RPMI7951 (cell line): Measurements from ENCODE around the gene RETNLB. TPM values are rescaled to one million over a fixed set of nuclear protein-coding genes. Genes with fewer than 3 reads are reported as not detected.

Source experiments
- DNase-seq: peaks from one replicate; pipeline ENCODE4 v3.0.0-alpha.2; 2012; ENCODE audit warnings: low read depth
- total RNA-seq: library from RNA; depleted of rRNA; stranded (reverse); fragments of >200 nt; shearing (Covaris generic); gene quantifications from 2 replicates; pipeline ENCODE4 v1.2.3, GENCODE V29; 2014; rRNA removed

Gene RETNLB, protein sequence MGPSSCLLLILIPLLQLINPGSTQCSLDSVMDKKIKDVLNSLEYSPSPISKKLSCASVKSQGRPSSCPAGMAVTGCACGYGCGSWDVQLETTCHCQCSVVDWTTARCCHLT
- not detected in 2 replicates for total RNA-seq

DNA sequence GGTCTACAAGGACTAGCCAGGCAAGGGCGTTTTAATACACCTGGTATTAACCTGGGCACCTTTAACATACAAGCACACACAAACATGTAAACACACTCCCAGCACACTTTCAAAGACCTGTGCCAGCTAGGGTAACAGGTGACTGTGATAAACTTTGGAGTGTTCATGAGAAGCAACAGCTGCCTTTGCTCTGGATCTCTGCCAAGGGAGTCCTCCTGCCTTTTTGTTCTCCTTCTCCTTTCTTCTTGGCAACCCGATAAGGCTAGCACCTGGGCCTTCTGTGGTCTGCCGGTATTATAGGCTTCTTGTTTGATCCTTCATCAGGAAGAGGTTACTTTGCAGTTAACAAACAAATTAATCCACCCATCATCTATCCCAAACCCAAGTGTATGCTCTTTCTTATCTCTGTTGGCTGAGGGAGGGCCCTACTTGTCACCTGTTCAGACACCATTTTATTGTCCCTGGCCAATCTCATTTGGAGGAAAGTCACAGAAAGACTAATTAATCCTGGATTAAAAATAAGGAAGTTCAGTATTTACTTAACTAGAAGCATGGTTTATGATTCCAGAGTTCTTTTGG lies at the start of gene RETNLB:
TSS of gene RETNLB (minus strand) at position 7 of the 579 bp plus-strand sequence. CDS start 225 bp downstream, outside the sequence.
- DNase-seq, result no peak

DNA sequence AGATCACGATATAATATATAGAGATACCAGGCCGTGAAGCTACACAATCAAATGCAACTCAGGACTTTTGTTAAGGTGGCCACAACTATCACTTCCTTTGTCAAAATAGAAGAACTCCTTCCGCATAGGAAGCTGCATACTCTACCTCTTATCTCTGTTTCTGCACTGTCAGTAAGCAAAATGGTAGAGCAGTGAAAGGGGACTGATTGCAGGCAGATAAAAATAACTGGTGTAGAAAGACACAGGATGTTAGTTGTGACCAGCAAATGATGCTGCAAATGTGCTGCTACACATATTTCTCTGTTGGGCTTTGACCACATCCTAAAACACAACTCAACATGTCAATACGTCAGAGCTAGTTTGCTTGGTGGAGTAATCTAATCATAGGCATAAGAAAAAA lies 49.1 kb upstream of the RETNLB start:
- DNase-seq, result no peak

DNA sequence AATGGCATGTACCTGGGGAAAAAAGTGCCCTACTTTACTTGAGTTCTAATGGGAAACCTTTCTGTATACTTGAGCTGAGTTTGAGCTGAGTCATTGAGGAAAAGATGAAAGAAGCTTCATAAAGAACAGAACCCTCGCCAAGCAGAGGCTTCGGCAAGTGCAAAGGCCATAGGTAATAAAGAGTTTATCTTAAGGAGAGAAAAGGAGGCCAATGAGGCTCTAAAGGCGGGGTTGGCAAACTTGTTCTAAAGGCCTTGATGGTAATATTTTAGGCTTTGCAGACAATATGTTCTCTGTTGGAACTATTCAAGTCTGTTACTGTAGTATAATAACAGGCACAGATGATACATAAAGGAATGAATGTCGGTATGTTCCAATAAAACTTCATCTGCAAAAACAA lies 47.8 kb upstream of the RETNLB start:
- no peak for DNase-seq

DNA sequence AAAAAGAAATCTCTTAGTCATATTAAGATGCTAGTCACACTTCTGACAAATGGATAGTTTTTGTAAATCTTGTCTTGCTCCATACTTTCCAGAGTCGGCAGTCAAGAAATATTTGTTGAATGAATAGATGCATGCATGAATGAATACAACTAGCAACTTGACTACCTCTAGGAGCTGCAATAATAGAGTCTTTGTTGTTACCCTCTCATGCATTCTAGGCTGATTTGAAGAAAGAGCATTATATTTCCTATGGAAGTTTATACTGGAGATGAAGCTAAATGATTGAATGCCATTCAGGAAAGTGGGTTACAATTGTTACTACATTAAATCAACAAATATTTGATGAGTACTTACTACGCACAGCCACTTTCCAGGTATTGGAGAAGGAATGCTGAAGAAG lies 47.2 kb upstream of the RETNLB start:
- no peak for DNase-seq

DNA sequence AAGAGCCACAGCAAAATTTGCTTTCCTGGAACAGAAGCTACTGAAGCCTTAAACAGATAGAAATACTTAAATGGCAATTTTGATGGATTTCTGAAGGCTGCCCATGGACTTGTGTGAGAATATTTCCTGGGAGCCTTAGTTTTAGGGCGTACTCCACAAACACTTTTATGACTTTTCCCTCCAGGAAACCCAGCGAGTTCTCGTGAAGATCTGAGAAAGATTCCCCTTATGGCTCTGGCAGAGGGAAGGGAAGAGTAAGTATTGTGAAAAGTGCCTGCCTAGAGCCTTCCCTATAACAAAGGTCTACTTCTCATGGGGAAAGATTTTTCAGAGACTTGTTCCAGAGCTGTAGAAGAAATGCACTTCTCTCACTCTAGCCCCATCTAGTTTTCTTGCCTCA lies 34.3 kb upstream of the RETNLB start:
- DNase-seq, result no peak

DNA sequence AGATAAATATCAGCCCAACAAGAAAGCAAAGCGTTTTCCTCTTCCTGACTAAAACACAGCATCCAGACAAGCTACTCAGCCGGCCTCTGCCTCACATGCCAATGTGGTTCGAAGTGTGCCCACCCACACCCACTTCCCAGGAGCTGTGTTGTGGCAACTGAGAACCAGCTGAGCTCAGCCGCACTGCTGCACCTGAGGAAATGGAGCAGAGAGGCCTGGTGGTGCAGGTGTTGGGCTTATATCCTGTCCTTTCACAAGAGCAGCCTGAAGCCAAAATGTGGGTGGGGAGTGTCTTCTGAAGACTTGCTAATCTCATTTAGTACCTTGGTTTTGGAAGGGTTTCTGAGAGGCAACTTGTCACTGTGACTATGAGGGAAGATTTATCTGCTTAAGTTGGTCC lies 23.0 kb upstream of the RETNLB start:
- no peak for DNase-seq

DNA sequence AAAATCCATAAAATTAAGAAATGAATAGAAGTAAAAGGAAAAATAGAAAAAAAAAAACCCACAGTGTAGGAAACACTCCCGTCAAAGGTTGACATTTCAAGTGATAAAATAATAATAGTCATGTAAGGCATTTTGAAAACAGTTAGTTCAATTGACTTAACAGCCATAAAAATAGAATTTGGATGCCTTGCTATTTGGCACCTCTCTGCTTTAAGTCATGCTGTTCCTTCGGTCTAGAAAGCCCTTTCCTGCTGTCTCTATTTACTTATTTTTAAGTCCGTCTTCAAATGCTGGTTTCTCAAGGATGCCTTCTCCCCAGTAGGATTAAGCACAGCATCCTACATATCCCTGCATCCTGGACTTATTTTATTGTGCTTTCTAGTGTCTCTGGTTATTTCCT lies 22.3 kb upstream of the RETNLB start:
- no peak for DNase-seq

DNA sequence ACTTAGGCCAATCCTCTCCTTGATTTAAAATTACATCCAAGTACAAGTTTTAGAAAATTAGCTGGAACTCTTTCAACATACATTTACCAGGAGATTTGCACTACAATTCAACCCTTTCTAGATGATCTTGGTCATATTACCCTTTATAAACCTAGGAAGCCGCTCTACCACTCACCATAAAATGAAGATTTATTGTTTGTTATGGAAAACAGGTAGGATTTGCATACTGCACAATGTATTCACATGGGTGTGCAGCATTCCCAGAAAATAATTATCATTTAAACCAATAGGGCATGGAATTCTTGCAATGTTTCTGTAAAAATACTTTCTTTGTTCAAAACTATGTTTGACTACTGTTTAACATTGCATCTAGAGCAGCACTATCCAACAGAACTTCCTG lies 18.4 kb upstream of the RETNLB start:
- DNase-seq, result no peak

DNA sequence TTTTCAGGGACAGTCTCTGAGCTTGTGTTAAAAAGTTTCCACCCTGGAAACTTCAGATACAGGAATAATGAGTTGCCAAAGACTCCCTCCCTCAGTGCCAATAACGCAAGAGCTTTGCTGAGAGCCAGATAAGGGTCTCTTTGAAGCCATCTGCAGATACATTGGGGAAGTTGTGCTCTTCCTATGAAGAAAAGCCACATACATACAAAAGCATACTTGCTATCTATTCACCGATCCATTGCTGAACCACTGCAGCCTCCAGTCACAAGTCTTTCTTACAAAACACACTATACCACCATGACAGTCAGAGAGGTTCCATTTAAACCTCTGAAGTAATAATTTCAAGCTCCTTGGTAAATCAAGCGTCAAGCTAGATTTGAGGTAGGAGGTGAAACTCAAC lies 10.0 kb upstream of the RETNLB start:
- no peak for DNase-seq

DNA sequence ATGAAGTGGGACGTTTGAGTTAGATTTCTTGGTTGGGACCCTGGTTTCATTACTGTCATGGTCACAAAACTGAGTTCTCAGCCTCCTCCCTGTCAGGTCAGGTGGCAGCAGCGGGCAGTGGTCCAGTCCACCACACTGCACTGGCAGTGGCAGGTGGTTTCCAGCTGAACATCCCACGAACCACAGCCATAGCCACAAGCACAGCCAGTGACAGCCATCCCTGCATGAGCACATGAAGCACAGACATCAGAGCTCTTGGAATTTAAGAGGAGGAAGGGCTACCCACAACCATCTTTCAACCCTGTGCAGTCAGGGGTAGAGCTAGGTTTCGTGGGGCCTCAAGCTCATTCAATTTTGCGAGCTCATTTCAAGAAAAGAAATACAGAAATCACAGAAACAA lies 1.5 kb downstream of the RETNLB start:
- DNase-seq, result no peak

DNA sequence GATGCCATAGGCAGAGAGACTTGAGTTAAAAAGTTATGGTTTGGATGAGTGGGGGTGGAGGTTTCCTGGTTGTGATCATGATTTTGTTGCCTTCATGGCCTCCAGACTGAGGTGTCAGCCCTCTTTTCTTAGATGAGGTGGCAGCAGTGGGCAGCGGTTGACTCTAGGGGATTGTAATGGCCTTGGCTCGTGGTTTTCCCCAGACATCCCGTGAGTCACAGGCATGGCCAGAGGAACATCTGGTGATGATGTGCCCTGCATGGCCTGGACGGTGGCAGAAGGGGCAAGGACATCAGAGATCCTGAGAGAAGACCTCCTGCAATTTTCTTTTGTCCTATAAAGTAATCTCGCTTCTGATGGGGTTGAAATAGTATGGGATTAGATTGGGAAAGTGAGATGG lies 12.4 kb downstream of the RETNLB start:
- DNase-seq, result peak; percentile 11

DNA sequence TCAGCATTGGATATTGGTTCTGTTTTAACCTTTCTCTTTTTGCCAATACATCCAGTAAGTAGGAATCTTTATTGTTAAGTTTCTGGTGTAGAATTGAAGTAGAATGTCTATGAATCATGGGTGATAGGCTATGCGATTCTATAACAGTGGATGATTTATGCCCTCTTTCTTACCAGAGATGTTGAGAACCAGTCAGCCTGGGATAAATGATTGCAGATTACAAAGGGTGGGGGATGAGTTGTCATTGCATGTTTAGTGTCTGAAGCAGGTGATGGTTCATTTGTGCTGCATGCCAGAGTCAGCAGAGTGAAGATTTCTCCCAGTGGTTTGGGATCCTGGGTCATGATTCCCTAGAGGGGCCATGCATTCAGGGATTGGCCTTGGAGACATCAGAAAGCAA lies 14.3 kb downstream of the RETNLB start:
- DNase-seq, result no peak

DNA sequence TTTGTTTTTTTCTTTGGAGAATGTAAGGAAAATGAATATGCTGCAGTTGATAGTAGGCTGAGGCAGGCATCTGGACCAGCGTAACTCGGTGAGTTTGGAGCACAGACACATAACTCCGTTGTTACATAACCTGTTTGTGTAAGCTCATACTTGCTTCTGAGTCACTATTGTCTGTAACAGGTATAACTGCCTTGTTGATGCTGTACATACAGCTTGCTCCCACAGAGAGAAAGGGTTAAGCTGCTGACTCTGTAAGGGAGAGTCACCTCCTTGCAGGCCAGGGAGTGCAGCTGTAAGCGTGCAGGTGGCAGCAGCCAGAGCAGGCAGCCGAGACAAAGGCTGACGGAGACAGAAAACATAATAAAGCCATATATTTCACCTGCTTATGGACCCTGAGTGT lies 20.4 kb downstream of the RETNLB start:
- no peak for DNase-seq

DNA sequence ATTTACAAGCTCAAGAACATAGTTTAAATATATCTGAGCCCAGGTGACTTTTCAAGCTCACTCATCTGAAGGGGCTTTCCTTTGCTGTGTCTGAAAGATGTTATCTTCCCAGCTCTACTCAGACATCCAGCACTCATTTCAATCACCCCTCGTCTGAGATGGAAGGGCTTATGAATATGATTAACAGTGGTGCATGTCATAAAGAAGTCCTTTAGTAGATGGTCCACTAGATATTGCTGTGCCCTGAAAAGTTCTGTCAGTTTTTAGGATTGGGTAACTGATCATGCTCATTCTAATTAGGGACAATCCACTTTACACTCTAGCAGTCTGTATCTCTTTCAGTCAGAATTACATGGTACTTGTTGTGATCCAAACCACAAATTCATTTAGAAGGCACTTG lies 28.3 kb downstream of the RETNLB start:
- no peak for DNase-seq

DNA sequence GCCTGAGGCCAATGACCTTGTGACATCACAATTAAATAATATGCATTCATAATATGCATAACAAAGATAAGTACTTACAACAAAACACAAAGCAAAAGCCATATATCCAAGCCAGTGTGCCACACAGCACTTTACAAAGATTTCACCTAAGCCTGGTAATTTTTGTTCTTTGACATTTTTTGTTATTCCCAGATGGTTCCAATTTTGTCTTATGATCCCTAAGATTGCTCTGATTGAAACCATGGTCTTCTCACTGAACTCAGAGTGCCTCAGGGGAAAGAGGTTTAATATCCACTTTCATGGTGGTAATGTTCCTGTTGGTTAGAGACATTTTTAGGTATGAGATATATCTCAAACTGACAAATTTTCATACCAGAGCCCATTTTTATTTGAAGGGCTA lies 29.1 kb downstream of the RETNLB start:
- no peak for DNase-seq

DNA sequence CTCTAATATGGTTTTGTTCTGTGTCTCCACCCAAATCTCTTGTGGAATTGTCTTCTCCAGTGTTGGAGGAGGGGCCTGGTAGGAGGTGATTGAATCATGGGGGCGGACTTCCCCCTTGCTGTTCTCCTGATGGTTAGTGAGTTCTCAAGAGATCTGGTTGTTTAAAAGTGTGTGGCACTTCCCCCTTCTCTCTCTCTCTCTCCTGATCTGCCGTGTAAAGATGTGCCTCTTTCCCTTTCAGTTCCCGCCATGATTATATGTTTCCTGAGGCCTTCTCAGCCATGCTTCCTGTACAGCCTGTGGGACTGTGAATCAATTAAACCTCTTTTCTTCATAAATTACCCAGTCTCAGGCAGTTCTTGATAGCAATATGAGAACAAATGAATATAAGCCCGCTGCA lies 33.1 kb downstream of the RETNLB start:
- DNase-seq, result no peak

DNA sequence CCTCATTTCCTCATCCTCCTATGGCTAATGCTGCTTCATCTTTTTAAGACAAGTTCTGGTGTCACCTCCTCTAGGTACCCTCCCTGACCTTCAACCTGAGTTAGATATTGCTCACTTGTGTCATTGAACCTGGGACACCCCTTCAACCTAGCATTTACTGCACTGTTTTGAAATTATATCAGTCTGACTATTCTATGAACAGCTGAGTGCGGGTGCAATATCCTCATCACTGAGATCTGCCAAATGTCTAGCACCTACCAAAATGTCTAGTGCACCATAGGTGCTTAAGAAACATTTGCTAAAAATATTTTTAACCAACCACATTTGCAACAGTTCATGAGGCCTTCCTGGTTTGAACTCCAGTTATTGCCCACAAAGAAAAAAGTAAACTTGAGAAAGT lies 34.5 kb downstream of the RETNLB start:
- DNase-seq, result no peak

DNA sequence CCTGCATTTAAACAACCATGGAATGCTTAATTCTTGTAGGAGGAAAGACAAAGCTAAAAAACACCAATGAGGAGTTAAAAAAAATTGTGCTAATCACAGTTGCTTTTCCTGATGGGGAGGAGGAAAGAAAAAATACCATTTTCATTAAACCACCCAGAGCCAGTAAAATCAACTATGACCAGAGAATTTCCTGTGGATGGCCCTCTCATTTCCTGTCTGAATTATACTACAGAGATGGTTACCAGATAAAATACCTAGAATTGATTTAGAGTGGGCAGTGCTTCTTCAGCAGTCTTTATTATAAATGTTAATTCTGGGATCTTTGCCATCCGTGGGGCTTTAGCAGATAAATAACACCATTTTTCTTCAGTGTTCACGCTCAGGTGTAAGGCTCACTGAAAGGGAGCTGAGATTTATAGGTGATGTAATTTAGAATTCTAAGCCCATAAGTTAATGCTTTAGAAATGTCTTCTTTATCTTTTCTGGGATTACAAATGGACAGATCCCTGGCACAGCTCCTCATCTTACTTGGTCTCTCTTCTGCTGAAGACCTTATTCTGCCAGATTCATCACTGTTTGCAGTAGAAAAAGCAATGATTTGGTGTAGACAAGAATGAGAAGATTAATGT lies 37.9 kb downstream of the RETNLB start:
- DNase-seq, result no peak

DNA sequence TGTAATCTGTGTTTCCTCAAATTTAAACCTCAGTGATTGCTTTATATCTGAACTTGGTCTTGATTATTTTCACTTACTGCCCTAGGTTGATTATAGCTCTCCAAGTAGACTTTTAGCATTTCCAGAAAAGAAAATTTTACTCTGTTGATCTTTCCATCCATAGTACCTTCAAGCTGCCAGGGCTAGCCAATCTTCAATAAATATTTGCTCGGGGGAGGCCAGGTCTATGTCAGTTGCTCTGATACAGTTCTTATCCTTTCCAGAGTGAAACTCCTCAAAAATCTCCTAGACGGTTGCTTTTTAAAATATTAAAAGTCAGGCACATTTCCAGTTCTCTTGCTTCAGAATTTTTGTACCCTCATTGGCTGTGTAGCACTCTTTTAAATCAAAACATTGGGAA lies 38.8 kb downstream of the RETNLB start:
- DNase-seq, result no peak

DNA sequence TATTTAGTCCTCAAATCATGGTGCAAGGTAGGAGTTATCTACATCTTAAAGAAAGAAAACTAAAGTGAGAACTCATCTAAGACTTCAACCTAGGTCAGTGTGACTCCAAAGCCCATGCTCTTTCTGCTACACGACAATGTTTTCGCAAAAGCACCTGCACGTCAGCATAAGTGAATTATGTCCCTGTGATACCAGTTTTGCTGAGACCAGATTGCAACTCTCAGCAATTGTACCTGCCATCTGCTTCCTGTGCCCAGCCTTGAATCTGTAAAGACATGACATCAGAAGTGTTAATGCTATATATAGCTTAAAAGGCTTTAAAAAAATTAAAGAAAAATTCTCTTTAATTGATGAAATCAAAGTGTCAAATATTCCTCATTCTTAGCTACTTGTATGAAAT lies 43.4 kb downstream of the RETNLB start:
- DNase-seq, result no peak

DNA sequence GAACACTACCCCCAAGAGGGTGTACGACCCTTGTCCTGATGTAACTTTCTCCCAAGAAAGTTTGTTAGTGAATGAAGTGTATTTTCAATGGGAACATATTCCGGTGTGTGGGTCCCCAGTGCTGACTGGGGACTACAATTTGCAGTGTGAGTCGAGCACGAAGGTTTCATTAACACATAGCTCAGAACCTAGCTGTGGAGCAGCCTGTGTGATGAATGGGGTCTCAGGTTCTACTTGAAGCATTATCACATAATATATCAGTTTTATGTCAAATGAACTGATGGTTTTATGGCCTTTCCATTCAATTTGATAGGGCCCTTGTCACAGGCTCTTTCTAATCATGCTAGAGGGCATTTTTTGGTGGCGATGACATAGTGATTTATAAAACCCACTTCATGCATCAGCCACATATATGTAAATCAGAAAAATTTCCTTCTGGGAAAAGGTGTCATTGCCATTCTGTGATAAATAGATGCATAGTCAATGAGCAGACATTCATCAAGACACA lies 44.1 kb downstream of the RETNLB start:
- no peak for DNase-seq
